H9 (cell line): ENCODE results near the gene CDHR2. TPM values are rescaled to one million over a fixed set of nuclear protein-coding genes. Genes with fewer than 3 reads are reported as not detected.

Source experiments
- DNase-seq: peaks from one replicate; pipeline ENCODE4 v3.0.0-alpha.2; 2017
- H2AFZ ChIP-seq: one replicate; pipeline ENCODE4 v1.6.1; 2013; ENCODE audit warnings: mild to moderate bottlenecking, low read length, control low read depth, moderate library complexity
- H2AK5ac ChIP-seq: 2 replicates; pipeline ENCODE4 v1.6.1; 2013; ENCODE audit warnings: low read length, control low read depth, mixed read lengths; ENCODE audit not compliant: insufficient read length
- H2BK120ac ChIP-seq: one replicate; pipeline ENCODE4 v1.6.1; 2013; ENCODE audit warnings: low read depth, mild to moderate bottlenecking, low read length, control low read depth, inconsistent platforms; ENCODE audit not compliant: poor library complexity, severe bottlenecking
- H2BK12ac ChIP-seq: 2 replicates; pipeline ENCODE4 v1.6.1; 2013; ENCODE audit warnings: low read length, control low read depth, mixed read lengths, low read depth; ENCODE audit not compliant: insufficient read length
- H2BK15ac ChIP-seq: 2 replicates; pipeline ENCODE4 v1.6.1; 2013; ENCODE audit warnings: low read depth, low read length, control low read depth
- H2BK20ac ChIP-seq: one replicate; pipeline ENCODE4 v1.6.1; 2013; ENCODE audit warnings: low read depth, mild to moderate bottlenecking, low read length, control low read depth, inconsistent platforms; ENCODE audit not compliant: poor library complexity, severe bottlenecking
- H2BK5ac ChIP-seq: 2 replicates; pipeline ENCODE4 v1.6.1; 2013; ENCODE audit warnings: low read length, control low read depth, mixed read lengths; ENCODE audit not compliant: insufficient read length
- H3K14ac ChIP-seq: 2 replicates; pipeline ENCODE4 v1.6.1; 2013; ENCODE audit warnings: low read length, control low read depth; ENCODE audit not compliant: insufficient read depth
- H3K18ac ChIP-seq: 2 replicates; pipeline ENCODE4 v1.6.1; 2013; ENCODE audit warnings: low read depth, mild to moderate bottlenecking, mixed read lengths, low read length, control low read depth; ENCODE audit not compliant: insufficient read length
- H3K23ac ChIP-seq: 2 replicates; pipeline ENCODE4 v1.6.1; 2013; ENCODE audit warnings: low read length, control low read depth, mixed read lengths, low read depth; ENCODE audit not compliant: insufficient read length
- H3K23me2 ChIP-seq: 2 replicates; pipeline ENCODE4 v1.6.1; 2013; ENCODE audit warnings: low read depth, mild to moderate bottlenecking, mixed read lengths, low read length, control low read depth; ENCODE audit not compliant: insufficient read length, poor library complexity, severe bottlenecking
- H3K27ac ChIP-seq: 2 replicates; pipeline ENCODE4 v1.5.1; 2013; ENCODE audit warnings: low read length, control low read depth, mixed read lengths, low read depth; ENCODE audit not compliant: insufficient read length
- H3K27me3 ChIP-seq: 2 replicates; pipeline ENCODE4 v1.6.1; 2013; ENCODE audit warnings: low read length, control low read depth, inconsistent platforms; ENCODE audit not compliant: insufficient read depth
- H3K4ac ChIP-seq: 2 replicates; pipeline ENCODE4 v1.6.1; 2013; ENCODE audit warnings: low read depth, mild to moderate bottlenecking, control low read depth, inconsistent platforms, low read length, moderate library complexity
- H3K4me1 ChIP-seq: 2 replicates; pipeline ENCODE4 v1.6.1; 2013; ENCODE audit warnings: low read length, control low read depth, inconsistent platforms; ENCODE audit not compliant: insufficient read depth
- H3K4me2 ChIP-seq: 2 replicates; pipeline ENCODE4 v1.6.1; 2013; ENCODE audit warnings: low read length, control low read depth, mixed read lengths; ENCODE audit not compliant: insufficient read length, insufficient read depth
- H3K56ac ChIP-seq: 2 replicates; pipeline ENCODE4 v1.6.1; 2013; ENCODE audit warnings: low read depth, mild to moderate bottlenecking, mixed read lengths, low read length, control low read depth; ENCODE audit not compliant: insufficient read length
- H3K79me1 ChIP-seq: 2 replicates; pipeline ENCODE4 v1.6.1; 2013; ENCODE audit warnings: low read depth, mild to moderate bottlenecking, moderate library complexity, low read length, control low read depth, inconsistent platforms; ENCODE audit not compliant: insufficient read depth, poor library complexity, severe bottlenecking
- H3K79me2 ChIP-seq: 2 replicates; pipeline ENCODE4 v1.6.1; 2013; ENCODE audit warnings: low read length, control low read depth, inconsistent platforms; ENCODE audit not compliant: insufficient read depth
- H3K9ac ChIP-seq: 2 replicates; pipeline ENCODE4 v1.6.1; 2013; ENCODE audit warnings: low read length, control low read depth, mixed read lengths; ENCODE audit not compliant: insufficient read length; ENCODE audit errors: extremely low read depth
- H3K9me3 ChIP-seq: one replicate; pipeline ENCODE4 v1.6.1; 2013; ENCODE audit warnings: low read depth, low read length, inconsistent platforms; ENCODE audit not compliant: control insufficient read depth
- H3T11ph ChIP-seq: one replicate; pipeline ENCODE4 v1.6.1; 2013; ENCODE audit warnings: mild to moderate bottlenecking, low read length, control low read depth, inconsistent platforms
- H4K20me1 ChIP-seq: one replicate; pipeline ENCODE4 v1.6.1; 2013; ENCODE audit not compliant: control insufficient read depth, insufficient read length, insufficient read depth
- H4K5ac ChIP-seq: 2 replicates; pipeline ENCODE4 v1.6.1; 2013; ENCODE audit warnings: low read depth, mild to moderate bottlenecking, mixed read lengths, low read length, control low read depth; ENCODE audit not compliant: insufficient read length
- H4K8ac ChIP-seq: replicated peaks from 2 replicates; pipeline ENCODE4 v1.6.1; 2013; ENCODE audit warnings: low read length, control low read depth, mixed read lengths, low read depth; ENCODE audit not compliant: insufficient read length
- H4K91ac ChIP-seq: 2 replicates; pipeline ENCODE4 v1.6.1; 2013; ENCODE audit warnings: low read depth, mild to moderate bottlenecking, moderate library complexity, mixed read lengths, low read length, control low read depth; ENCODE audit not compliant: insufficient read length
- H3K27ac Mint-ChIP-seq, 3 experiments: 2 replicates in 2 of 3; 3 replicates in 1 of 3; pipeline ENCODE4 v1.8.0; 2020 to 2021; ENCODE audit warnings: mixed read lengths in 3 of 3, mild to moderate bottlenecking in 1 of 3, moderate library complexity in 1 of 3
- H3K27me3 Mint-ChIP-seq: 2 replicates; pipeline ENCODE4 v1.8.0; 2021; ENCODE audit warnings: low read depth, mild to moderate bottlenecking, moderate library complexity, mixed read lengths
- H3K36me3 Mint-ChIP-seq, 3 experiments: 2 replicates in 2 of 3; 3 replicates in 1 of 3; pipeline ENCODE4 v1.8.0; 2020 to 2021; ENCODE audit warnings: low read depth in 3 of 3, mixed read lengths in 3 of 3; ENCODE audit not compliant: insufficient read depth in 1 of 3
- H3K4me1 Mint-ChIP-seq, 2 experiments: 2 replicates each; pipeline ENCODE4 v1.8.0; 2020; ENCODE audit warnings: mixed read lengths in 2 of 2
- H3K4me3 Mint-ChIP-seq, 2 experiments: 2 replicates in 1 of 2; 3 replicates in 1 of 2; pipeline ENCODE4 v1.8.0; 2020 to 2021; ENCODE audit warnings: mild to moderate bottlenecking in 2 of 2, mixed read lengths in 2 of 2, moderate library complexity in 1 of 2
- H3K9me3 Mint-ChIP-seq, 2 experiments: 2 replicates in 1 of 2; 3 replicates in 1 of 2; pipeline ENCODE4 v1.8.0; 2020; ENCODE audit warnings: mild to moderate bottlenecking in 2 of 2, mixed read lengths in 2 of 2, moderate library complexity in 1 of 2
- WGBS: extraction: QIAGEN DNeasy Blood & Tissue Kit; methylation state at CpG from one replicate; pipeline ENCODE4 v1.1.7; 2013; ENCODE audit warnings: missing lambda C conversion rate, low lambda C conversion rate, mixed read lengths; ENCODE audit not compliant: insufficient read length; ENCODE audit errors: extremely low coverage; 5-methylcytosine and 5-hydroxymethylcytosine counted together
- total RNA-seq: library from RNA; stranded (reverse); gene quantifications from 2 replicates; pipeline ENCODE4 v1.2.1, GENCODE V29; 2021
- TF ChIP-seq, protein P1 (sequence below): fragments of 200-600 bp; sonication (generic); conservative IDR thresholded peaks from 3 replicates; pipeline ENCODE4 v1.8.0; 2021; ENCODE audit warnings: antibody characterized with exemption, mild to moderate bottlenecking

The CDHR2 gene
- total RNA-seq, 1 experiment from 2014 or later: 0.90 TPM

- Histone ChIP-seq H3T11ph (no peak overlapping the region), H2BK5ac (no peak overlapping the region), H2BK20ac (no peak overlapping the region), H4K91ac (no peak overlapping the region), H3K14ac (no peak overlapping the region), H3K4ac (no peak overlapping the region), H3K23ac (no peak overlapping the region), H3K18ac (no peak overlapping the region), H2BK120ac (no peak overlapping the region), H3K23me2 (peaks cover 24% of the 10 kb centered on the region), H3K79me1 (no peaks in the 10 kb centered on the region), H4K8ac (no peak overlapping the region), H3K9me3 (no peaks in the 10 kb centered on the region), H4K5ac (no peak overlapping the region), H4K20me1 (peaks cover 4% of the 10 kb centered on the region), H3K4me2 (no peak overlapping the region), H2BK12ac (no peak overlapping the region), H2BK15ac (no peak overlapping the region), H3K56ac (no peak overlapping the region), H3K9ac (no peak overlapping the region), H3K79me2 (peaks cover 24% of the 10 kb centered on the region), H3K27me3 (no peaks in the 10 kb centered on the region), H2AFZ (no peak overlapping the region), H3K27ac (no peak overlapping the region), H2AK5ac (no peak overlapping the region), H3K4me1 (peaks cover 13% of the 10 kb centered on the region; the same call in 1 of the 2 replicates)
- peaks cover 14 to 22% (median 21%) of the 10 kb centered on the region in 3 experiments for H3K36me3 Mint-ChIP-seq
- WGBS: no CpG with 5 or more reads among the region's 5 CpGs
- no peaks in the 10 kb centered on the region for H3K9me3 Mint-ChIP-seq
- DNase-seq: no peak
- peaks cover 56 to 62% of the 10 kb centered on the region in 2 experiments for H3K4me1 Mint-ChIP-seq
- TF ChIP-seq, protein P1, sequence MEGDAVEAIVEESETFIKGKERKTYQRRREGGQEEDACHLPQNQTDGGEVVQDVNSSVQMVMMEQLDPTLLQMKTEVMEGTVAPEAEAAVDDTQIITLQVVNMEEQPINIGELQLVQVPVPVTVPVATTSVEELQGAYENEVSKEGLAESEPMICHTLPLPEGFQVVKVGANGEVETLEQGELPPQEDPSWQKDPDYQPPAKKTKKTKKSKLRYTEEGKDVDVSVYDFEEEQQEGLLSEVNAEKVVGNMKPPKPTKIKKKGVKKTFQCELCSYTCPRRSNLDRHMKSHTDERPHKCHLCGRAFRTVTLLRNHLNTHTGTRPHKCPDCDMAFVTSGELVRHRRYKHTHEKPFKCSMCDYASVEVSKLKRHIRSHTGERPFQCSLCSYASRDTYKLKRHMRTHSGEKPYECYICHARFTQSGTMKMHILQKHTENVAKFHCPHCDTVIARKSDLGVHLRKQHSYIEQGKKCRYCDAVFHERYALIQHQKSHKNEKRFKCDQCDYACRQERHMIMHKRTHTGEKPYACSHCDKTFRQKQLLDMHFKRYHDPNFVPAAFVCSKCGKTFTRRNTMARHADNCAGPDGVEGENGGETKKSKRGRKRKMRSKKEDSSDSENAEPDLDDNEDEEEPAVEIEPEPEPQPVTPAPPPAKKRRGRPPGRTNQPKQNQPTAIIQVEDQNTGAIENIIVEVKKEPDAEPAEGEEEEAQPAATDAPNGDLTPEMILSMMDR: no peak
- peak overlapping the region in 1 of 2 experiments; percentile 39; a peak in 2 of 5 replicates for H3K4me3 Mint-ChIP-seq
- H3K27me3 Mint-ChIP-seq: peaks cover 3% of the 10 kb centered on the region; the same call in 1 of the 2 replicates
- 0 out of 7 replicates have a peak overlapping the region, but pooled peaks of 1 of the 3 experiments have one; percentile 57 for H3K27ac Mint-ChIP-seq
Observed at GRCh38 chr5:176538989-176539384, 10.2 kb upstream of the CDHR2 start.
